Measurements from ENCODE around the gene ETFDH. TPM values are rescaled to one million over a fixed set of nuclear protein-coding genes. Genes with fewer than 3 reads are reported as not detected.
"Not testable (repeated sequence)": the region's sequence is repeated elsewhere in the genome, so short reads cannot be mapped to it uniquely, and the experiment has no call there.

The ETFDH gene
- total RNA-seq = 10 to 100 TPM; 18.9 to 27.1 TPM

- ChIA-PET POLR2A (no interaction called here), CTCF (interaction anchor here (1.0 to 1.1 kb wide), 2 partner anchors 52 to 525 kb away, joined by 3 read pairs; no protein-coding TSS in a partner anchor)
- no peaks in the 10 kb centered on the region for H3K9me3 Mint-ChIP-seq
These were observed at the start of gene ETFDH for GRCh38 chr4:158671915-158672806. Gene ETFDH, plus strand, starts transcription at chr4:158672296. Its CDS starts 161 bp downstream, at chr4:158672457.

GRCh38 chr4:158624889-158625478, 47.1 kb upstream of the ETFDH start:
- peaks cover 17% of the 10 kb centered on the region for H3K27me3 Mint-ChIP-seq
- H3K36me3 Mint-ChIP-seq (ENCODE audit: low read depth) = no peaks in the 10 kb centered on the region
- peak; percentile 8 for DNase-seq
- H3K4me1 Mint-ChIP-seq = no peaks in the 10 kb centered on the region
- no peaks in the 10 kb centered on the region for H3K9me3 Mint-ChIP-seq
- no peak overlapping the region for H3K4me3 Mint-ChIP-seq
- H3K27ac Mint-ChIP-seq = no peak overlapping the region
- ChIA-PET CTCF (interaction anchor here (0.6 kb wide), 1 partner anchor 408 kb away, joined by 4 read pairs; no protein-coding TSS in a partner anchor), POLR2A (no interaction called here)

More at GRCh38 chr4:158671915-158672806, at the start of gene ETFDH:
- Mint-ChIP-seq H3K36me3 (ENCODE audit: low read depth) (peaks cover 11% of the 10 kb centered on the region), H3K27me3 (no peaks in the 10 kb centered on the region), H3K27ac (peak within 1 kb of the TSS; percentile 90), H3K4me3 (peak within 1 kb of the TSS; percentile 95), H3K4me1 (peaks cover 38% of the 10 kb centered on the region)
- DNase-seq = peak; percentile 98

- H3K4me1 Mint-ChIP-seq = no peaks in the 10 kb centered on the region
- no peak for DNase-seq
- CTCF ChIA-PET = interaction anchor here (0.6 kb wide), 2 partner anchors 407 to 710 kb away, joined by 4 read pairs; no protein-coding TSS in a partner anchor
These were observed 46.6 kb upstream of the ETFDH start for GRCh38 chr4:158625544-158625943.

DNA sequence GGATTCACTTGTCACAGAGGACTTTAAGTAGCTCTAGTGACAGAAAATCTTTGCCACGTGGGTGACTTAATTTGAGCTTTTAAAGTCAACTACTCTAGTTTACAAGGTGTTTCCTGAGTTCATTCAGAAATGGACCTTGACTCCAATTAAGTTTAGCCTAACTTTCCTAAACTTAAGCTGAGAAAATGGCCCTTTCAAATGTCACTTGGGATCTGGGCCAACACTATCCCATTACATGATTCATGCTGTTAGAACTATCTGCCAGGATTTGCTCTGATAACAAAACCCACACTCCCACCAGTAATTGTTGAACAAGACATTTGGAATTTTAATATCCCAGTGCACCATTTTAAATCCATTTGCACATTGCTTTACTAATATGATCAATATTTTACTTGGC, 41.2 kb upstream of the ETFDH start:
- no peak overlapping the region for H3K4me3 Mint-ChIP-seq
- ChIA-PET CTCF (no interaction called here), POLR2A (no interaction called here)
- no peak for DNase-seq
- no peaks in the 10 kb centered on the region for H3K9me3 Mint-ChIP-seq
- H3K27ac Mint-ChIP-seq = no peak overlapping the region
- no peaks in the 10 kb centered on the region for H3K36me3 Mint-ChIP-seq (ENCODE audit: low read depth)
- H3K4me1 Mint-ChIP-seq = no peaks in the 10 kb centered on the region
- peaks cover 16% of the 10 kb centered on the region for H3K27me3 Mint-ChIP-seq

More at GRCh38 chr4:158625544-158625943, 46.6 kb upstream of the ETFDH start:
- Mint-ChIP-seq H3K36me3 (ENCODE audit: low read depth) (no peaks in the 10 kb centered on the region), H3K9me3 (no peaks in the 10 kb centered on the region), H3K27me3 (peaks cover 17% of the 10 kb centered on the region), H3K27ac (no peak overlapping the region), H3K4me3 (no peak overlapping the region)
- POLR2A ChIA-PET = no interaction called here

- POLR2A ChIA-PET = no interaction called here
- DNase-seq = no peak
- CTCF ChIA-PET = no interaction called here
These were observed 35.5 kb upstream of the ETFDH start for GRCh38 chr4:158636619-158637018.

GRCh38 chr4:158644356-158644755, 27.7 kb upstream of the ETFDH start:
- peaks cover 16% of the 10 kb centered on the region for H3K27me3 Mint-ChIP-seq
- no peaks in the 10 kb centered on the region for H3K4me1 Mint-ChIP-seq
- no peak overlapping the region for H3K27ac Mint-ChIP-seq
- H3K9me3 Mint-ChIP-seq = no peaks in the 10 kb centered on the region
- CTCF ChIA-PET = no interaction called here
- POLR2A ChIA-PET = no interaction called here
- H3K36me3 Mint-ChIP-seq (ENCODE audit: low read depth) = no peaks in the 10 kb centered on the region
- H3K4me3 Mint-ChIP-seq = no peak overlapping the region
- DNase-seq = no peak

More at GRCh38 chr4:158636619-158637018, 35.5 kb upstream of the ETFDH start:
- Mint-ChIP-seq H3K4me3 (no peak overlapping the region), H3K9me3 (no peaks in the 10 kb centered on the region), H3K4me1 (no peaks in the 10 kb centered on the region), H3K36me3 (ENCODE audit: low read depth) (no peaks in the 10 kb centered on the region), H3K27ac (no peak overlapping the region), H3K27me3 (peaks cover 24% of the 10 kb centered on the region)

DNA sequence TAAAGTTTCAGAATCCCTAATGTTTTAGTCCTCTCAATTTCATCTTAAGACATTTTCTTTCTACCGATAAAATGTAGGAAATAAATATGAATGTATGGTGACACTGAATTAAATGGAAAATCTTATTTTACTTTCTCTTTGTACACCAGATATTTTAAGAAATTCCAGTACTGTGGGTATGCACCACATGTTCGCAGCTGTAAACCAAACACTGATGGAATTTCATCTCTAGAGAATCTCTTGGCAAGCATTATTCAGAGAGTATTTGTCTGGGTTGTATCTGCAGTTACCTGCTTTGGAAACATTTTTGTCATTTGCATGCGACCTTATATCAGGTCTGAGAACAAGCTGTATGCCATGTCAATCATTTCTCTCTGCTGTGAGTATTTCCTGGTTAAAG, 27.3 kb upstream of the ETFDH start:
- no peak overlapping the region for H3K4me3 Mint-ChIP-seq
- H3K27ac Mint-ChIP-seq = no peak overlapping the region
- no peaks in the 10 kb centered on the region for H3K36me3 Mint-ChIP-seq (ENCODE audit: low read depth)
- DNase-seq = no peak
- no peaks in the 10 kb centered on the region for H3K9me3 Mint-ChIP-seq
- CTCF ChIA-PET = no interaction called here
- H3K4me1 Mint-ChIP-seq = no peaks in the 10 kb centered on the region
- POLR2A ChIA-PET = no interaction called here
- peaks cover 16% of the 10 kb centered on the region for H3K27me3 Mint-ChIP-seq

DNA sequence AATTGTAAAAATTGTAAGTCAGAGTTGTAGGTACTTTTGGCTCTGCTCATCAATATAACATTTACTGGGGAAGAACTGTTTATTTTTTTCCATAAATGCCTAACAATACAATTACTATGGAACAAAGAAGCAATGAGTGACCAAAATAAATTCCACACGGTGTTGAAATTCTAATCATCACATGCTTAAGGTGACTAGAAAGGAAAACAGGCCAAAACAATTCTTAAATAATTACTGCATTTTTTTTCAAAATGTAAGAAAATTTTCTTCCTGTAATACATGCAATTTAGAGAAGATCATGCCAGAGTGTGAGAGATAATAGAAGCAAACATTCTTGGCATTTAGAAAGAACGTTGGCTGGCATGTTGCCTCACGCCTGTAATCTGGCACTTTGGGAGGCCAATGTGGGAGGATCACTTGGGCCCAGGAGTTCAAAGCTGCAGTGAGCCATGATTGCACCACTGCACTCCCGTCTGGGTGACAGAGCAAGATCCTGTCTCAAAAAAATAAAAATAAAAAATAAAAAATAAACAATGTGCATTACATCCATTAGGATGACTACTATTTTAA, 22.9 kb upstream of the ETFDH start:
- no peak overlapping the region for H3K27ac Mint-ChIP-seq
- CTCF ChIA-PET = no interaction called here
- no peaks in the 10 kb centered on the region for H3K36me3 Mint-ChIP-seq (ENCODE audit: low read depth)
- H3K9me3 Mint-ChIP-seq = no peaks in the 10 kb centered on the region
- H3K4me3 Mint-ChIP-seq = no peak overlapping the region
- no peak for DNase-seq
- H3K4me1 Mint-ChIP-seq = peaks cover 7% of the 10 kb centered on the region
- peaks cover 12% of the 10 kb centered on the region for H3K27me3 Mint-ChIP-seq
- POLR2A ChIA-PET = no interaction called here

DNA sequence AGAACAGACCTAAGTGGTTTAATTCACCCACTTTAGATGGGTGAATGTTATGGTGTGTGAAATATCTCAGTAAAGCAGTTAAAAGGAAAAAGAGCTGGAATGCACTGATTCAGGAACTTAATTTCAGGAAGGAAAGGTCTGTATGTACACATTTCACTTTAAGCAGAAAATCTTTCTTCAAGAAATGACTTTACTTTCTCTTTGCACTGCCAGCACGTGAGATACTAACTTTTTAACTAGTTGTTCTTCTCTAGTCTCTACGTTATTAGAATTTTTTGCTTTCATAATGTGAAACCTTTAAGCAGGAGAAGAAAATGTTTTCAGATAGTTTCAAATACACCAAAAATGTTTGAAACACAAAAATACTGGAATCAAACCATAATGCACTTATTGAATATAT, 19.2 kb upstream of the ETFDH start:
- peak overlapping the region; percentile 1 for H3K4me3 Mint-ChIP-seq
- CTCF ChIA-PET = interaction anchor here (0.8 kb wide), 1 partner anchor 11 kb away, joined by 3 read pairs; no protein-coding TSS in a partner anchor
- H3K27me3 Mint-ChIP-seq = peaks cover 2% of the 10 kb centered on the region

DNA sequence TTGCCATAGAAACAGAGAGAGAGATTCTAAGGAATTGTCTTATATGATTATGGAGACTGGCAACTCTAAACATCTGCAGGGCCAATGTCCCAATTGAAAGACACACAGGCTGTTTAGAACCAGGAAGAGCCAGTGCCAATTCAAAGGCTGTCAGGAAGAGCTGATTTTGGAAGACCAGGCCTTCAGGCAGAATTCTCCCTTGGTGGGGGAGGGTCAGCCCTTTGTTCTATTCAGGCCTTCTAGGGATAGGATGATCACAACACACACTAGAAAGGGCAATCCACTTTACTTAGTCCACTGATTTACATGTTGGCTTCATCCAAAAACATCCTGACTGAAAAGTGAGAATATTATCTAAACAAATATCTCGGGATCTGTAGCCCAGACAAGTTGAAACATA, 15.7 kb upstream of the ETFDH start:
- Mint-ChIP-seq H3K27me3 (no peaks in the 10 kb centered on the region), H3K27ac (no peak overlapping the region), H3K36me3 (ENCODE audit: low read depth) (no peaks in the 10 kb centered on the region), H3K4me3 (no peak overlapping the region), H3K4me1 (peaks cover 7% of the 10 kb centered on the region), H3K9me3 (no peaks in the 10 kb centered on the region)
- ChIA-PET CTCF (interaction anchor here (0.6 to 1.2 kb wide), 2 partner anchors 9 to 281 kb away, joined by 4 read pairs; no protein-coding TSS in a partner anchor), POLR2A (no interaction called here)
- no peak for DNase-seq

More for the DNA sequence above, 19.2 kb upstream of the ETFDH start:
- no peaks in the 10 kb centered on the region for H3K9me3 Mint-ChIP-seq
- DNase-seq = no peak
- POLR2A ChIA-PET = no interaction called here
- no peak overlapping the region for H3K27ac Mint-ChIP-seq
- no peaks in the 10 kb centered on the region for H3K36me3 Mint-ChIP-seq (ENCODE audit: low read depth)
- peaks cover 7% of the 10 kb centered on the region for H3K4me1 Mint-ChIP-seq

DNA sequence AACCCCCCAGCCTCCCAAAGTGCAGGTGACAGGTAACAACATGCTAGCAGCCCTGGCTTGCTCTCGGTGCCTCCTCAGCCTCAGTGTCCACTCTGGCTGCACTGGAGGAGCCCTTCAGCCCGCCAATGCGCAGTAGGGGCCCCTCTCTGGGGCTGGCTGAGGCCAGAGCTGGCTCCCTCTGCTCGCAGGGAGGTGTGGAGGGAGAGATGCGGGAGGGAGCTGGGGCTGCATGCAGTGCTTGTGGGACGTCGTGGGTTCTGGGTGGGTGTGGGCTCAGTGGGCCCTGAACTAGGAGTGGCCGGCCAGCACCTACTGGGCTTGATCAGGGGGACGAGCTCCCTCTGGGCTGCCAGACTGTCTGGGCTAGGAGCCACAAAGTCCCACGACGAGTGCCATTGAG, 14.8 kb upstream of the ETFDH start:
- no peaks in the 10 kb centered on the region for H3K27me3 Mint-ChIP-seq
- no peak overlapping the region for H3K27ac Mint-ChIP-seq
- H3K36me3 Mint-ChIP-seq (ENCODE audit: low read depth) = no peaks in the 10 kb centered on the region
- H3K9me3 Mint-ChIP-seq = no peaks in the 10 kb centered on the region
- H3K4me3 Mint-ChIP-seq = no peak overlapping the region
- CTCF ChIA-PET = interaction anchor here (1.0 kb wide), 1 partner anchor 10 kb away, joined by 3 read pairs; no protein-coding TSS in a partner anchor
- no peak for DNase-seq
- POLR2A ChIA-PET = no interaction called here
- H3K4me1 Mint-ChIP-seq = peaks cover 7% of the 10 kb centered on the region

- H3K27ac Mint-ChIP-seq, H3K4me1 Mint-ChIP-seq, POLR2A ChIA-PET, H3K4me3 Mint-ChIP-seq, H3K27me3 Mint-ChIP-seq, H3K9me3 Mint-ChIP-seq, DNase-seq, CTCF ChIA-PET: not testable (repeated sequence)
- H3K36me3 Mint-ChIP-seq (ENCODE audit: low read depth) = peaks cover 17% of the 10 kb centered on the region
These were observed 8.8 kb upstream of the ETFDH start for GRCh38 chr4:158663255-158663654.

Data from activated CD4-positive, alpha-beta T cell treated with anti-CD3 and anti-CD28 coated beads, Interleukin-2, amount 10 ng/mL, durations not matched to agents 7 days and 5 days (primary cell).